ENCODE measurements around the gene TBC1D1.
A peak's percentile ranks its signal among the peaks of the same experiment; 100 is the strongest.

Gene TBC1D1

GRCh38 chr4:37960679-37961450, 70.0 kb downstream of the TBC1D1 start:
- no peak overlapping the region for H3K4me3 ChIP-seq (replicated peaks; ENCODE audit: low read depth, low read length)
- TF ChIP-seq CTCF (IDR thresholded peaks at IDR 0.05; ENCODE audit: low read depth, low read length, missing control alignments) = no peak
- no peak for DNase-seq (ENCODE audit: extremely low read depth, low read depth)

- no peak for DNase-seq (ENCODE audit: extremely low read depth, low read depth)
- TF ChIP-seq CTCF (IDR thresholded peaks at IDR 0.05; ENCODE audit: low read depth, low read length, missing control alignments) = no peak
- no peak overlapping the region for H3K4me3 ChIP-seq (replicated peaks; ENCODE audit: low read depth, low read length)
Measured at GRCh38 chr4:37964734-37965457, 74.0 kb downstream of the TBC1D1 start.

- TF ChIP-seq CTCF (IDR thresholded peaks at IDR 0.05; ENCODE audit: low read depth, low read length, missing control alignments) = no peak
- H3K4me3 ChIP-seq (replicated peaks; ENCODE audit: low read depth, low read length) = no peak overlapping the region
- DNase-seq (ENCODE audit: extremely low read depth, low read depth) = no peak
Measured at GRCh38 chr4:37966044-37966443, 75.2 kb downstream of the TBC1D1 start.

- H3K4me3 ChIP-seq (replicated peaks; ENCODE audit: low read depth, low read length) = no peak overlapping the region
- TF ChIP-seq CTCF (IDR thresholded peaks at IDR 0.05; ENCODE audit: low read depth, low read length, missing control alignments) = no peak
- no peak for DNase-seq (ENCODE audit: extremely low read depth, low read depth)
Measured at GRCh38 chr4:37967736-37968135, 76.9 kb downstream of the TBC1D1 start.

GRCh38 chr4:37968747-37969146, 77.9 kb downstream of the TBC1D1 start:
- TF ChIP-seq CTCF (IDR thresholded peaks at IDR 0.05; ENCODE audit: low read depth, low read length, missing control alignments) = no peak

GRCh38 chr4:37970702-37971101, 79.8 kb downstream of the TBC1D1 start:
- no peak for DNase-seq (ENCODE audit: extremely low read depth, low read depth)
- peak; percentile 59 for TF ChIP-seq CTCF (IDR thresholded peaks at IDR 0.05; ENCODE audit: low read depth, low read length, missing control alignments)
- no peak overlapping the region for H3K4me3 ChIP-seq (replicated peaks; ENCODE audit: low read depth, low read length)

More at GRCh38 chr4:37968747-37969146, 77.9 kb downstream of the TBC1D1 start:
- no peak overlapping the region for H3K4me3 ChIP-seq (replicated peaks; ENCODE audit: low read depth, low read length)
- no peak for DNase-seq (ENCODE audit: extremely low read depth, low read depth)
